Neuronal stem cell (in vitro differentiated cells): ENCODE measurements around the gene PTPN23.

Experiments
- DNase-seq: peaks from one replicate; pipeline ENCODE4 v3.0.0-alpha.2; 2013; ENCODE audit warnings: low spot score
- H2AFZ ChIP-seq: one replicate; pipeline ENCODE4 v1.6.1; 2013; ENCODE audit warnings: mild to moderate bottlenecking, low read length, inconsistent platforms
- H2AK5ac ChIP-seq: 2 replicates; pipeline ENCODE4 v1.6.1; 2013; ENCODE audit warnings: low read depth, mild to moderate bottlenecking, inconsistent platforms, low read length, moderate library complexity, mixed read lengths
- H2BK120ac ChIP-seq: 2 replicates; pipeline ENCODE4 v1.6.1; 2013; ENCODE audit warnings: low read depth, mild to moderate bottlenecking, inconsistent platforms, low read length, moderate library complexity, mixed read lengths
- H2BK12ac ChIP-seq: one replicate; pipeline ENCODE4 v1.6.1; 2013; ENCODE audit warnings: low read length, inconsistent platforms
- H2BK15ac ChIP-seq: 2 replicates; pipeline ENCODE4 v1.6.1; 2013; ENCODE audit warnings: mild to moderate bottlenecking, low read length, inconsistent platforms, mixed read lengths
- H2BK5ac ChIP-seq: one replicate; pipeline ENCODE4 v1.6.1; 2013; ENCODE audit warnings: inconsistent platforms, mild to moderate bottlenecking, low read length, moderate library complexity
- H3K14ac ChIP-seq: one replicate; pipeline ENCODE4 v1.6.1; 2013; ENCODE audit warnings: low read length, inconsistent platforms
- H3K18ac ChIP-seq: 2 replicates; pipeline ENCODE4 v1.6.1; 2013; ENCODE audit warnings: low read length, inconsistent platforms
- H3K23ac ChIP-seq: 2 replicates; pipeline ENCODE4 v1.6.1; 2013; ENCODE audit warnings: low read depth, mild to moderate bottlenecking, mixed read lengths, low read length, inconsistent platforms; ENCODE audit not compliant: poor library complexity
- H3K27ac ChIP-seq: replicated peaks from 3 replicates; pipeline ENCODE4 v1.5.1; 2013; ENCODE audit warnings: low read length, inconsistent platforms
- H3K27me3 ChIP-seq, 3 experiments: 2 replicates each; pipeline ENCODE4 v1.6.1; 2013; ENCODE audit warnings: low read length in 3 of 3, mild to moderate bottlenecking in 2 of 3, inconsistent platforms in 1 of 3, low read depth in 1 of 3, mixed read lengths in 1 of 3, moderate library complexity in 1 of 3; ENCODE audit not compliant: control insufficient read depth in 3 of 3, insufficient read depth in 3 of 3
- H3K36me3 ChIP-seq, 2 donors: replicated peaks in 1 of 2; 2 replicates each; pipeline ENCODE4 v1.6.1; 2013; ENCODE audit warnings: low read length in 2 of 2; ENCODE audit not compliant: control insufficient read depth in 2 of 2, insufficient read depth in 2 of 2
- H3K4ac ChIP-seq: 2 replicates; pipeline ENCODE4 v1.6.1; 2013; ENCODE audit warnings: inconsistent platforms, mild to moderate bottlenecking, low read length, moderate library complexity
- H3K4me1 ChIP-seq, 2 donors: 1 replicate in 1 of 2; 2 replicates in 1 of 2; pipeline ENCODE4 v1.6.1; 2013; ENCODE audit warnings: low read length in 2 of 2, low read depth in 1 of 2; ENCODE audit not compliant: control insufficient read depth in 2 of 2, insufficient read depth in 1 of 2
- H3K4me2 ChIP-seq: one replicate; pipeline ENCODE4 v1.6.1; 2013; ENCODE audit warnings: mild to moderate bottlenecking, low read length, inconsistent platforms; ENCODE audit not compliant: insufficient read depth, poor library complexity, severe bottlenecking
- H3K4me3 ChIP-seq, 2 donors: 2 replicates each; pipeline ENCODE4 v1.5.1; 2013; ENCODE audit warnings: low read length in 2 of 2, mild to moderate bottlenecking in 2 of 2, inconsistent platforms in 1 of 2, moderate library complexity in 1 of 2
- H3K79me1 ChIP-seq: one replicate; pipeline ENCODE4 v1.6.1; 2013; ENCODE audit warnings: low read depth, mild to moderate bottlenecking, inconsistent platforms, low read length, moderate library complexity
- H3K9ac ChIP-seq: one replicate; pipeline ENCODE4 v1.6.1; 2013; ENCODE audit warnings: mild to moderate bottlenecking, low read depth, low read length, inconsistent platforms; ENCODE audit not compliant: poor library complexity
- H3K9me3 ChIP-seq, 2 donors: replicated peaks in 1 of 2; 2 replicates each; pipeline versions ENCODE3 to v1.6.1; 2013; ENCODE audit warnings: low read length in 2 of 2, mild to moderate bottlenecking in 2 of 2, inconsistent platforms in 1 of 2, low read depth in 1 of 2, mixed read lengths in 1 of 2, moderate library complexity in 1 of 2; ENCODE audit not compliant: control insufficient read depth in 2 of 2, insufficient read depth in 1 of 2
- H4K8ac ChIP-seq: one replicate; pipeline ENCODE4 v1.6.1; 2013; ENCODE audit warnings: low read depth, mild to moderate bottlenecking, inconsistent platforms, low read length, moderate library complexity
- H4K91ac ChIP-seq: one replicate; pipeline ENCODE4 v1.6.1; 2013; ENCODE audit warnings: low read length, low read depth, mild to moderate bottlenecking, inconsistent platforms; ENCODE audit not compliant: poor library complexity
- WGBS, 2 donors: extraction: QIAGEN DNeasy Blood & Tissue Kit; methylation state at CpG; one replicate each; pipeline ENCODE4 v1.1.7; 2013; ENCODE audit warnings: missing lambda C conversion rate in 2 of 2, mixed read lengths in 1 of 2; ENCODE audit not compliant: insufficient read length in 2 of 2, insufficient replicate concordance in 1 of 2; ENCODE audit errors: extremely low coverage in 2 of 2; 5-methylcytosine and 5-hydroxymethylcytosine counted together

PTPN23 gene

DNA sequence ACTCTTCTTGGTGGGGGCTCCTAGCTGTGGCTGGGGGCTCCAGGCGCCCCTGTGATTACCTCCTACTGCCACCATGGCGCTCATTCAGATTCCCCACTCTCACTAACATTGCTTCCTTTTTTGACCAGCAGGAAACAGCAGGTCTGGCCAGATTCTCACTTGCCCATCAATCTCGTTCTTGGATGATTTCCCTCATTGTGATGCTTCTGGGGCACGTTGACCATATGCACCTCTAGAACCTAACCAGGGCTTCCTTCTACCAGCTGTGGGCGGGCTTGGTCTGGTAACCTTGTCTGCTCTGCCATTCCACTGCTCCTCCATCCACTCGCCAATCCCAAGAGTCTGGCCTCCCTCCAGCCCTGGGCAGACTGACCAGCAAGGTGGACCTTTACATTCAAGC, 35.9 kb upstream of the PTPN23 start:
- H3K9me3 ChIP-seq = no peaks in the 10 kb centered on the region
- no peak overlapping the region for H4K91ac ChIP-seq
- no peak overlapping the region for H3K27ac ChIP-seq
- no peaks in the 10 kb centered on the region for H3K4me1 ChIP-seq
- H3K4ac ChIP-seq = no peak overlapping the region
- no peaks in the 10 kb centered on the region for H3K27me3 ChIP-seq
- H3K36me3 ChIP-seq = peaks cover 17 to 62% of the 10 kb centered on the region in 2 donors
- H3K14ac ChIP-seq = no peak overlapping the region
- no peak overlapping the region for H2AFZ ChIP-seq
- no peak overlapping the region for H2BK12ac ChIP-seq
- no peak for DNase-seq
- no peak overlapping the region for H3K9ac ChIP-seq
- H3K18ac ChIP-seq = no peak overlapping the region
- no peak overlapping the region for H2BK5ac ChIP-seq
- no peak overlapping the region for H3K4me2 ChIP-seq
- H4K8ac ChIP-seq = no peak overlapping the region
- no CpG with 5 or more reads among the region's 6 CpGs for WGBS, 2 donors
- H3K4me3 ChIP-seq = no peak overlapping the region
- no peak overlapping the region for H3K23ac ChIP-seq
- H2BK120ac ChIP-seq = no peak overlapping the region
- no peaks in the 10 kb centered on the region for H3K79me1 ChIP-seq
- H2BK15ac ChIP-seq = no peak overlapping the region
- no peak overlapping the region for H2AK5ac ChIP-seq

GRCh38 chr3:47347217-47347801, 33.5 kb upstream of the PTPN23 start:
- Histone ChIP-seq H3K4ac (no peak overlapping the region), H4K91ac (no peak overlapping the region), H2BK15ac (no peak overlapping the region), H3K4me1 (no peaks in the 10 kb centered on the region), H3K14ac (no peak overlapping the region), H3K4me3 (no peak overlapping the region), H3K36me3 (peaks cover 9 to 40% of the 10 kb centered on the region in 2 donors), H2BK12ac (no peak overlapping the region), H3K4me2 (no peak overlapping the region), H3K9me3 (no peaks in the 10 kb centered on the region), H3K23ac (no peak overlapping the region), H2AK5ac (no peak overlapping the region), H2AFZ (no peak overlapping the region), H3K79me1 (no peaks in the 10 kb centered on the region), H2BK120ac (no peak overlapping the region), H3K27ac (no peak overlapping the region), H2BK5ac (no peak overlapping the region), H3K18ac (no peak overlapping the region), H3K9ac (no peak overlapping the region), H4K8ac (no peak overlapping the region), H3K27me3 (no peaks in the 10 kb centered on the region)
- no peak for DNase-seq
- WGBS, 2 donors = no CpG with 5 or more reads among the region's 4 CpGs

DNA sequence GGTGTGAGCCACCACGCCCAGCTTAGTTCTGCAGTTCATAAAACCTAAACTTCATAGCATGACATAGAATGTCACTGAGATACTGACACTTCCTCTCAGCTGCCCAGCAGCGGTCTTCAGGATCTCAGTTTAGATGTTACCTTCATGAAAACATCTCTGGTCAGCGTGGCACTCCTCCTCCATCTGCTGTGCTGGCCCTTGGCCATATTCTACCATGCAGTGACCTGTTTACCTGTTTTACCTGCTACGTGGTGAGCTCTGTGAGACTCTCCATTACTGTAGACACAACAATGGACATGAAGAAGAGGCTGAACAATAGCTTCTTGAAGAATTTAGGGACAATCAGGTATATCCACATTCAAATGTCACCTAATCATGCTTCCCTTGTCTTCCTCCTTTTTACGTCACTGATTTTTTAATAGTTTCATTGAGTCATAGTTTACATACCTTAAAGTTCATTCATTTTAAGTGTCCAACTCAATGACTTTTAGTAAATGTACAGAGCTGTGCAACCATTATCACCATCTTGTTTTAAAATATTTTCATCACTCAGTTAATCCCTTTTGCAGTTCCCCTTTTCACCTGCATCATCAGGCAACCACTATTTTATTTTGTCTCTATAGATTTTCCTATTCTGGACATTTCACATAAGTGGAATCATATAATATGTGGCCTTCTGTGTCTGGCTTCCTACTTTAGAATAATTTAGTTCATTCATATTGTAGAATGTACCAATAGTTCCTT, 32.2 kb upstream of the PTPN23 start:
- no peak overlapping the region for H2BK5ac ChIP-seq
- no peaks in the 10 kb centered on the region for H3K9me3 ChIP-seq
- no peaks in the 10 kb centered on the region for H3K27me3 ChIP-seq
- no peak for DNase-seq
- no peaks in the 10 kb centered on the region for H3K79me1 ChIP-seq
- H3K4me2 ChIP-seq = no peak overlapping the region
- H2BK120ac ChIP-seq = no peak overlapping the region
- no peak overlapping the region for H4K8ac ChIP-seq
- H3K9ac ChIP-seq = no peak overlapping the region
- no peak overlapping the region for H3K4ac ChIP-seq
- H3K27ac ChIP-seq = no peak overlapping the region
- no peak overlapping the region for H3K23ac ChIP-seq
- H3K4me3 ChIP-seq = no peak overlapping the region
- no peak overlapping the region for H3K14ac ChIP-seq
- H4K91ac ChIP-seq = no peak overlapping the region
- H2BK12ac ChIP-seq = no peak overlapping the region
- no peak overlapping the region for H2AK5ac ChIP-seq
- H3K18ac ChIP-seq = no peak overlapping the region
- no peaks in the 10 kb centered on the region for H3K4me1 ChIP-seq
- H3K36me3 ChIP-seq = peaks cover 7 to 27% of the 10 kb centered on the region in 2 donors
- no peak overlapping the region for H2AFZ ChIP-seq
- no peak overlapping the region for H2BK15ac ChIP-seq
- no CpG with 5 or more reads among the region's 5 CpGs for WGBS, 2 donors

- Histone ChIP-seq H3K18ac (no peak overlapping the region), H3K27me3 (no peaks in the 10 kb centered on the region), H2BK120ac (no peak overlapping the region), H3K23ac (no peak overlapping the region), H3K79me1 (no peaks in the 10 kb centered on the region), H2BK12ac (no peak overlapping the region), H3K9me3 (peaks cover 0 to 5% of the 10 kb centered on the region in 2 donors), H3K4ac (no peak overlapping the region), H3K36me3 (no peaks in the 10 kb centered on the region), H3K4me3 (no peak overlapping the region), H3K9ac (no peak overlapping the region), H3K14ac (no peak overlapping the region), H4K8ac (no peak overlapping the region), H2AK5ac (no peak overlapping the region), H4K91ac (no peak overlapping the region), H3K4me1 (no peaks in the 10 kb centered on the region), H3K4me2 (no peak overlapping the region), H2BK5ac (no peak overlapping the region), H3K27ac (no peak overlapping the region), H2AFZ (no peak overlapping the region), H2BK15ac (no peak overlapping the region)
- DNase-seq = no peak
- no CpG with 5 or more reads among the region's 3 CpGs for WGBS, 2 donors
These were observed 25.8 kb upstream of the PTPN23 start for GRCh38 chr3:47355010-47355409.
